K562 (cell line): Measurements from ENCODE around the gene RBMS3. TPM values are rescaled to one million over a fixed set of nuclear protein-coding genes. Genes with fewer than 3 reads are reported as not detected.

Experiments used
- CREBBP ChIP-seq: IDR thresholded peaks from one replicate; pipeline ENCODE4 v1.6.1; 2012; ENCODE audit warnings: low read depth, mild to moderate bottlenecking, control low read depth, inconsistent platforms, low read length
- GABPA ChIP-seq: fragments of 200-800 bp; sonication (Bioruptor generic); conservative IDR thresholded peaks from 2 replicates; pipeline ENCODE4 v1.6.1; 2016; ENCODE audit warnings: low read depth, missing genetic modification characterization, missing compliant biosample characterization
- GTF2E2 ChIP-seq: fragments of 200-800 bp; sonication (Bioruptor generic); IDR thresholded peaks from 2 replicates; pipeline ENCODE4 v1.6.1; 2016; ENCODE audit warnings: missing genetic modification characterization, missing compliant biosample characterization
- POLR2G ChIP-seq: fragments of 200-400 bp; formaldehyde crosslinking; IDR thresholded peaks from 2 replicates; pipeline ENCODE4 v1.6.1; 2017; ENCODE audit warnings: low read depth, mild to moderate bottlenecking, antibody characterized with exemption, low read length, moderate library complexity
- RBM22 ChIP-seq: fragments of 200-400 bp; formaldehyde crosslinking; IDR thresholded peaks from 2 replicates; pipeline ENCODE4 v1.6.1; 2018; ENCODE audit warnings: low read length, low read depth; ENCODE audit not compliant: poor library complexity, severe bottlenecking
- SMARCA5 ChIP-seq: fragments of 450-650 bp; IDR thresholded peaks from 2 replicates; pipeline ENCODE4 v1.6.1; 2016
- ZBTB40 ChIP-seq, 2 experiments: fragments of 450-650 bp in 1 of 2; sonication (generic) in 1 of 2; formaldehyde crosslinking in 1 of 2; IDR thresholded peaks; 2 replicates each; pipeline versions ENCODE4 v1.7.1 to v1.9.0; 2016 to 2022; ENCODE audit warnings: inconsistent platforms in 1 of 2, mild to moderate bottlenecking in 1 of 2, missing genetic modification reagents in 1 of 2
- ZNF445 ChIP-seq: fragments of 250-450 bp; sonication (Bioruptor Pico); IDR thresholded peaks from 2 replicates; pipeline ENCODE4 v1.4.0; 2020; ENCODE audit warnings: low read depth, mild to moderate bottlenecking, moderate library complexity
- ZNF551 ChIP-seq: fragments of 250-450 bp; sonication (Bioruptor Pico); IDR thresholded peaks from 2 replicates; pipeline ENCODE4 v1.5.0; 2021; ENCODE audit warnings: mild to moderate bottlenecking, moderate library complexity
- polyA plus RNA-seq, 8 experiments: library from polyadenylated mRNA; depleted of rRNA in 4 of 8; stranded (reverse) in 5 of 8; unstranded in 3 of 8; fragments of >200 nt; fragmentation: Nextera tagmentation in 2 of 8; fragmentation: Illumina TruSeq in 1 of 8; extraction: Ambion mirVana in 2 of 8; extraction: Trizol in 1 of 8; gene quantifications; 2 replicates each; pipeline versions ENCODE4 v1.2.1 to v1.2.3, GENCODE V29; 2011 to 2014; ENCODE audit warnings: inconsistent platforms in 1 of 8, missing spikeins in 1 of 8
- total RNA-seq, 7 experiments: library from RNA; depleted of rRNA in 6 of 7; stranded (reverse); fragments of >200 nt in 6 of 7; fragmentation: Illumina TruSeq in 2 of 7; extraction: Trizol in 2 of 7; gene quantifications; 2 replicates each; pipeline versions ENCODE4 v1.2.1 to v1.2.3, GENCODE V29; 2011 to 2021; ENCODE audit warnings: low replicate concordance in 1 of 7
- TF ChIP-seq, protein P1 (sequence below): fragments of 250-450 bp; sonication (Bioruptor Pico); IDR thresholded peaks from 2 replicates; pipeline ENCODE4 v1.5.0; 2021; ENCODE audit warnings: mild to moderate bottlenecking, moderate library complexity

The RBMS3 gene
- total and polyA plus RNA-seq, 9 of the 15 experiments (the other 6 are each of a cell fraction or from before 2014, with no cell fraction given) = 0.20 TPM; not detected in 8

DNA sequence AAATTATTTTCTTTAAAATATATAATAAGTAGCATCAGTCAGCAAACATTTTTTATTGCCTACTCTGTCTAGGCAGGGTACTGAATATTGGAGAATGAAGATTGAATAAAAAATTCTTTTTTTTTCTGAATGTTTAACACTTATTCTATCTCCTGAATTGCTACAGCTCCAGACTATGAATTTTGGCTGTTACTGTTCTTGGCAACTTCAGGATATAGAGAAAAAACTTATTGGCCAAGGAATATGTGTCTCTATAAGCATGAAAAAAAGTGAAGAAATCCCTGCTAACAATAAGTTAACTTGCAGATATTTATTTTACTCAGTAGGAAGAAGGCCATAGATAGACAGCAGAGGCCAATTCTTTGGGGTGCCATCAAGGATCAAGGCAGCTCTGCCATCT lies 309.6 kb downstream of the RBMS3 start (continued):
- TF ChIP-seq GABPA (tag) = no peak
- no peak for TF ChIP-seq ZNF551
- TF ChIP-seq CREBBP = no peak
- no peak for TF ChIP-seq GTF2E2 (tag)
- no peak for TF ChIP-seq POLR2G
- TF ChIP-seq ZBTB40 (IDR thresholded peaks at IDR 0.05) = no peak
- no peak for TF ChIP-seq ZBTB40 (CRISPR knock-in tag; IDR thresholded peaks at IDR 0.05)
- TF ChIP-seq RBM22 = no peak
- TF ChIP-seq, protein P1, sequence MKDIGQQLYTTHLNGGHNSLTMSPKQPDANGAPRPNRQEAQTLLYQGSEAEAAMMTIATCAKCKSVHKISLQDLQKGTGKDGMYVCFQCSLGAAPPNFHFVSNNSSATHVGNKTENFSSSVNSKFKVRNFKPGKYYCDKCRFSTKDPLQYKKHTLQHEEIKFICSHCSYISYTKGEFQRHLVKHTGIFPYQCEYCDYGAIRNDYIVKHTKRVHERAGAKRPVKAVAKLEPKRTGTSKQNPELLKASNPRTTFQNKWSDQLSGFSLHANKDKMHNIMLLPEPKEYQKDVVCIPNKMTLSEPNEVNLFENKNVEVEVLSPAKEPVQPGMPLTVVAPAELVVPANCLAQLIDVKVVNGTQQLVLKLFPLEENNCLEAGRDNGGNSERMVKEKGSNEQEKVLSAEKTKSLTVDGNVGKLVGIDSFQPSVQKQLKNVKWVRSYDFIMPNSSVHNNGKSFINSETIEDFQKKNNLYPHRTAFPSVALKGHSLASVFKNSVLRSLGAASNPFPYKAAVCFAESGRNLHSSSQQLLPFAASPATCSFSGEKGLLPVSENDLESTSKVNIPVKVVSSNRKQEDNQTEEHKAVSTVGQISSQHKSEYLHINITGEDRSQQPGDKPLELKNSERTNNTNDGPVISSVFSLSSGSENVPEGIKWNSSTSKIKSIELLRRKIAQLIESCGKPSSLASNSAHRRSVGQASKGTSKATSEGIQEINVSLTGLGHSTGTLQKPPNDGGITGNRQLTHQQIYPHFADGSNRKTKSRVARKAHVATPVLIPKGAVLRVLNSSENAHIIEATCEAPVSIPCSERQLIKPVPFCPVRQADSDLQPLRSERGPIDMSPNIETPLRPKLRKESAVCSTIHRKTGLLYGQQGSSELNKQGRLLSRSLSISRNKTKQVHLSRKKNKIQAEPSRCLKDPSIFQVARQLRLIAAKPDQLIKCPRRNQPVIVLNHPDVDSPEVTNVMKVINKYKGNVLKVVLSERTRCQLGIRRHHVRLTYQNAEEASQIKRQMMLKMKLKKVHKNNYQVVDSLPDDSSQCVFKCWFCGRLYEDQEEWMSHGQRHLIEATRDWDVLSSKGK = no peak
- no peak for TF ChIP-seq SMARCA5
- TF ChIP-seq ZNF445 (CRISPR knock-in tag) = no peak
- TF ChIP-seq, all 486 proteins: peak for 0
